Endothelial cell (in vitro differentiated cells): ENCODE results near the gene CMTM2. TPM values are rescaled to one million over a fixed set of nuclear protein-coding genes. Genes with fewer than 3 reads are reported as not detected.
"Not testable (repeated sequence)": the region's sequence is repeated elsewhere in the genome, so short reads cannot be mapped to it uniquely, and the experiment has no call there.

Experiments used
- DNase-seq: peaks from one replicate; pipeline ENCODE4 v3.0.0; 2021; ENCODE audit warnings: low spot score
- H3K27ac Mint-ChIP-seq: one replicate; pipeline ENCODE4 v1.8.0; 2021; ENCODE audit warnings: mixed read lengths, inconsistent platforms; ENCODE audit not compliant: unreplicated experiment
- H3K27me3 Mint-ChIP-seq: one replicate; pipeline ENCODE4 v1.8.0; 2021; ENCODE audit warnings: mild to moderate bottlenecking, moderate library complexity, mixed read lengths, inconsistent platforms; ENCODE audit not compliant: unreplicated experiment
- H3K36me3 Mint-ChIP-seq: one replicate; pipeline ENCODE4 v1.8.0; 2021; ENCODE audit warnings: mild to moderate bottlenecking, low read depth, mixed read lengths, inconsistent platforms; ENCODE audit not compliant: unreplicated experiment
- H3K4me1 Mint-ChIP-seq: one replicate; pipeline ENCODE4 v1.8.0; 2021; ENCODE audit warnings: mild to moderate bottlenecking, mixed read lengths, inconsistent platforms; ENCODE audit not compliant: unreplicated experiment
- H3K4me3 Mint-ChIP-seq: one replicate; pipeline ENCODE4 v1.8.0; 2021; ENCODE audit warnings: mild to moderate bottlenecking, mixed read lengths, inconsistent platforms; ENCODE audit not compliant: unreplicated experiment
- H3K9me3 Mint-ChIP-seq: one replicate; pipeline ENCODE4 v1.8.0; 2021; ENCODE audit warnings: mixed read lengths, inconsistent platforms; ENCODE audit not compliant: unreplicated experiment
- total RNA-seq: library from RNA; stranded (reverse); fragmentation: NEBNext Ultra II Directional; extraction: Animal tissue kit (Norgen Biotek cat#: 25700); gene quantifications from one replicate; pipeline ENCODE4 v1.2.1, GENCODE V29; 2021; ENCODE audit not compliant: unreplicated experiment
- TF ChIP-seq, protein P1 (sequence below): fragments of 200-600 bp; sonication (generic); IDR thresholded peaks from one replicate; pipeline ENCODE4 v1.5.0; 2021; ENCODE audit warnings: antibody characterized with exemption; ENCODE audit not compliant: unreplicated experiment

CMTM2 gene
- total RNA-seq, 1 donor from 2014 or later = 2.1 TPM

- no peak overlapping the region for H3K27ac Mint-ChIP-seq
- H3K36me3 Mint-ChIP-seq = peaks cover 30% of the 10 kb centered on the region
- H3K4me3 Mint-ChIP-seq = no peak overlapping the region
- H3K4me1 Mint-ChIP-seq = peaks cover 19% of the 10 kb centered on the region
- no peaks in the 10 kb centered on the region for H3K27me3 Mint-ChIP-seq
- no peak for DNase-seq
- no peaks in the 10 kb centered on the region for H3K9me3 Mint-ChIP-seq
- TF ChIP-seq, protein P1, sequence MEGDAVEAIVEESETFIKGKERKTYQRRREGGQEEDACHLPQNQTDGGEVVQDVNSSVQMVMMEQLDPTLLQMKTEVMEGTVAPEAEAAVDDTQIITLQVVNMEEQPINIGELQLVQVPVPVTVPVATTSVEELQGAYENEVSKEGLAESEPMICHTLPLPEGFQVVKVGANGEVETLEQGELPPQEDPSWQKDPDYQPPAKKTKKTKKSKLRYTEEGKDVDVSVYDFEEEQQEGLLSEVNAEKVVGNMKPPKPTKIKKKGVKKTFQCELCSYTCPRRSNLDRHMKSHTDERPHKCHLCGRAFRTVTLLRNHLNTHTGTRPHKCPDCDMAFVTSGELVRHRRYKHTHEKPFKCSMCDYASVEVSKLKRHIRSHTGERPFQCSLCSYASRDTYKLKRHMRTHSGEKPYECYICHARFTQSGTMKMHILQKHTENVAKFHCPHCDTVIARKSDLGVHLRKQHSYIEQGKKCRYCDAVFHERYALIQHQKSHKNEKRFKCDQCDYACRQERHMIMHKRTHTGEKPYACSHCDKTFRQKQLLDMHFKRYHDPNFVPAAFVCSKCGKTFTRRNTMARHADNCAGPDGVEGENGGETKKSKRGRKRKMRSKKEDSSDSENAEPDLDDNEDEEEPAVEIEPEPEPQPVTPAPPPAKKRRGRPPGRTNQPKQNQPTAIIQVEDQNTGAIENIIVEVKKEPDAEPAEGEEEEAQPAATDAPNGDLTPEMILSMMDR = no peak
Measured at GRCh38 chr16:66562409-66562808, 16.9 kb upstream of the CMTM2 start.

- Mint-ChIP-seq H3K9me3 (no peaks in the 10 kb centered on the region), H3K27ac (no peak overlapping the region), H3K27me3 (no peaks in the 10 kb centered on the region), H3K4me1 (peaks cover 19% of the 10 kb centered on the region), H3K4me3 (no peak overlapping the region), H3K36me3 (peaks cover 28% of the 10 kb centered on the region)
- no peak for DNase-seq
- TF ChIP-seq, protein P1 = no peak
Measured at GRCh38 chr16:66562986-66563385, 16.3 kb upstream of the CMTM2 start.

DNA sequence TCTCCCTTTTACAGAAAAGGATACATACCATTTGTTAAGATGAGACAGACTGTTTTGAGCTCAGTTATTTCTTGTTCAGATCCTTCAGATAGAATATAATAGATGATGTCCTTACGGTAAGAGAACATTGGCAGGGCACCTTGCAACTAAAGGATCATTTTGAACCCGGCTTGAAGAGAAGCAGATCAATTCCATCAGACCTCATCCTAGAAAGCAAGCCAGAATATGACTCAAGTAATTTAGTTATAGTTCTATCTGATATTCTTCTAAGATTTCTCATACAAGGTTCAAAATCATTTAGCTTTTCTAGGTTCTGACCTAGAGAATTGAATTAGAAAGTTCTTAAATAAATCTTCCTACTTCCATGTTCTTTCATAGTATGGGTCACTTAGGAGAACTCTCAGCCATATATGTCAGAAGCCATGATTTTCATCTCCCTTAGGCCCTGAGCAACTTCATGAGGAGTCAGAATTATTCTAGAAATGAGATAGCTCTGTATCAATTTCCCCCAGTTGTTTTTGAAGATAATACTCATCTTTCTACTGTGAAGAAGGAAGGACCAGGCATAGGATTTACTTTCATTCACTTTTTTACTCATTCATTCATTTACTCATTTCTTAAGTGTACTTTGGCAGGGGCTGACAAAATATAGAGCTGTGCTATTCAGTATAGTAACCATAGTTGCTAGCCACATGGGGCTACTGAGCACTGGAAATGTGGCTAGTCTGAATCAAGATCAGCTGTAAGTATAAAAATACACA, 15.5 kb upstream of the CMTM2 start:
- peaks cover 19% of the 10 kb centered on the region for H3K4me1 Mint-ChIP-seq
- TF ChIP-seq, protein P1 = no peak
- no peak overlapping the region for H3K27ac Mint-ChIP-seq
- no peak for DNase-seq
- H3K27me3 Mint-ChIP-seq = no peaks in the 10 kb centered on the region
- H3K4me3 Mint-ChIP-seq = no peak overlapping the region
- peaks cover 28% of the 10 kb centered on the region for H3K36me3 Mint-ChIP-seq
- H3K9me3 Mint-ChIP-seq = no peaks in the 10 kb centered on the region

GRCh38 chr16:66566051-66566901, 13.0 kb upstream of the CMTM2 start, which contains the start of gene CMTM1:
CMTM1 (plus strand) TSS chr16:66566439; CDS start chr16:66566514, 75 bp downstream.
- H3K27ac Mint-ChIP-seq = peak within 1 kb of the TSS; percentile 90
- DNase-seq = no peak
- H3K4me1 Mint-ChIP-seq = peaks cover 17% of the 10 kb centered on the region
- peaks cover 14% of the 10 kb centered on the region for H3K36me3 Mint-ChIP-seq
- no peaks in the 10 kb centered on the region for H3K27me3 Mint-ChIP-seq
- peak within 1 kb of the TSS; percentile 67 for H3K4me3 Mint-ChIP-seq
- TF ChIP-seq, protein P1 = no peak
- no peaks in the 10 kb centered on the region for H3K9me3 Mint-ChIP-seq

DNA sequence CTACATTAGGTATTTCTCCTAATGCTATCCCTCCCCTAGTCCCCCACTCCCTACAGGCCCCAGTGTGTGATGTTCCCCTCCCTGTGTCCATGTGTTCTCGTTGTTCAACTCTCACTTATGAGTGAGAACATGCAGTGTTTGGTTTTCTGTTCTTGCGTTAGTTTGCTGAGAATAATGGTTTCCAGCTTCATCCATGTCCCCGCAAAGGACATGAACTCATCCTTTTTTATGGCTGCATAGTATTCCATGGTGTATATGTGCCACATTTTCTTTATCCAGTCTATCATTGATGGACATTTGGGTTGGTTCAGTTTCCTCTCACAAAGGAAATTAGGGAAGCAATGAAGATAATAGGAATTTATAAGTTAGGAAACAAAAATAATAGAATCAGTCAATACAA, 12.0 kb upstream of the CMTM2 start:
- Mint-ChIP-seq H3K4me3 (peak overlapping the region; percentile 67), H3K4me1 (peaks cover 20% of the 10 kb centered on the region)
- DNase-seq, H3K27me3 Mint-ChIP-seq, H3K36me3 Mint-ChIP-seq, H3K9me3 Mint-ChIP-seq, H3K27ac Mint-ChIP-seq: not testable (repeated sequence)
